Sigmoid colon (tissue), 7 donors: ENCODE data around the gene PRKAG2. TPM values are rescaled to one million over a fixed set of nuclear protein-coding genes. Genes with fewer than 3 reads are reported as not detected.

Experiments used
- DNase-seq: peaks from one replicate; pipeline ENCODE4 v3.0.0-alpha.2; 2019
- H3K27ac ChIP-seq, 4 donors: fragments of 200-600 bp; sonication (generic); one replicate each; pipeline ENCODE4 v1.5.1; 2016 to 2019; ENCODE audit warnings: mild to moderate bottlenecking in 1 of 4
- H3K27me3 ChIP-seq, 3 donors: fragments of 200-600 bp; sonication (generic); one replicate each; pipeline ENCODE4 v1.5.1; 2019; ENCODE audit warnings: mild to moderate bottlenecking in 1 of 3
- H3K36me3 ChIP-seq, 4 donors: fragments of 200-600 bp; sonication (generic); one replicate each; pipeline ENCODE4 v1.5.1; 2016 to 2019
- H3K4me1 ChIP-seq, 4 donors: fragments of 200-600 bp; sonication (generic); one replicate each; pipeline ENCODE4 v1.5.1; 2017 to 2019
- H3K4me3 ChIP-seq, 4 donors: fragments of 200-600 bp; sonication (generic); one replicate each; pipeline ENCODE4 v1.5.1; 2017 to 2019; ENCODE audit warnings: mild to moderate bottlenecking in 2 of 4, moderate library complexity in 1 of 4
- H3K9me3 ChIP-seq, 4 donors: fragments of 200-600 bp in 3 of 4; sonication (generic) in 3 of 4; one replicate each; pipeline versions ENCODE4 v1.5.1 to v1.6.1; 2013 to 2019
- EP300 ChIP-seq, 4 donors: sonication (generic); formaldehyde crosslinking; IDR thresholded peaks; one replicate each; pipeline ENCODE4 v1.6.1; 2017; ENCODE audit warnings: antibody characterized with exemption in 4 of 4
- POLR2A ChIP-seq, 2 donors: fragments of 450-650 bp; IDR thresholded peaks; one replicate each; pipeline ENCODE4 v1.6.1; 2016; ENCODE audit warnings: antibody characterized with exemption in 2 of 2, mild to moderate bottlenecking in 2 of 2, moderate library complexity in 2 of 2
- POLR2AphosphoS5 ChIP-seq, 4 donors: sonication (generic); formaldehyde crosslinking; IDR thresholded peaks; one replicate each; pipeline ENCODE4 v1.6.1; 2017; ENCODE audit warnings: antibody characterized with exemption in 4 of 4
- WGBS, 2 donors: extraction: QIAGEN DNeasy Blood & Tissue Kit; methylation state at CpG; one replicate each; pipeline ENCODE4 v1.1.7; 2013; 5-methylcytosine and 5-hydroxymethylcytosine counted together
- intact Hi-C: fragments of 100-400 bp; cut with DNase I; formaldehyde crosslinking; loops from one replicate; pipeline ENCODE4 v1.15.1; 2023
- polyA plus RNA-seq, 3 donors: library from polyadenylated mRNA; stranded (reverse); fragments of 200-250 nt; gene quantifications; one replicate each; pipeline ENCODE4 v1.2.3, GENCODE V29; 2013
- total RNA-seq, 4 donors: library from RNA; depleted of rRNA; stranded (reverse); fragments of >200 nt; gene quantifications; one replicate each; pipeline ENCODE4 v1.1.0, GENCODE V29; 2016
- TF ChIP-seq, protein P1 (sequence below), 4 experiments: fragments of 450-650 bp in 3 of 4; fragments of 200-600 bp in 1 of 4; IDR thresholded peaks; one replicate each; pipeline ENCODE4 v1.5.1; 2016 to 2019; ENCODE audit warnings: antibody characterized with exemption in 4 of 4, mild to moderate bottlenecking in 3 of 4, moderate library complexity in 2 of 4
- donor health status: healthy with polysubstance abuse.
- donor health status: Bipolar disorder and iron deficiency.
- donor health status: healthy.

The PRKAG2 gene
- total and polyA plus RNA-seq, 7 donors = 19.2 to 51.2 (median 37.1) TPM

DNA sequence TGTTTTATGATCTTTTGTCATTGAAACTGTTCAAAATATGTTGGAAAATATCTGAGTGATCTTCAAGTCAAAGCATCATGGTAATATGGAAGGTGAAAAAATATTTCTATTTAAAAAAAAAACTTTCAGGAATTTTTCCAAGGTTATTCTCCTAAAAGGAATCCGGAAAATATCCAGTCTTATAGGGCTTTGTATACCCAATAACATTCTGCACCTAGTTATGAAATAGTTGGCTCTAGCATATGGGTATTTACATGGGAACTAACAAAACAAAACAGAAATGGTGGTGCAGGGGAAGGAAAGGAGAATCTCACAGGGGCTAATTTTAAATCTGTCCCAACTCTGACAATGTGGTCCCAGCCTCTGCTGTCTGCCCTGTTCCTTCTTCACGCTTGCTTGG, 190.1 kb downstream of the PRKAG2 start:
- intact Hi-C loops = no loop called here
- H3K36me3 ChIP-seq = no peaks in the 10 kb centered on the region
- peak overlapping the region; percentile 54 to 83 (median 72) for H3K27ac ChIP-seq
- WGBS, 2 donors = 92 to 94% methylated on average over 2 of the region's 2 CpGs
- no peak for DNase-seq
- no peak overlapping the region for H3K4me3 ChIP-seq
- H3K9me3 ChIP-seq = no peaks in the 10 kb centered on the region
- peaks cover 0 to 27% (median 22%) of the 10 kb centered on the region in 4 donors for H3K4me1 ChIP-seq
- TF ChIP-seq POLR2AphosphoS5 (IDR thresholded peaks at IDR 0.05) = no peak
- TF ChIP-seq POLR2A (IDR thresholded peaks at IDR 0.05) = no peak
- no peak for TF ChIP-seq EP300 (IDR thresholded peaks at IDR 0.05)
- no peaks in the 10 kb centered on the region for H3K27me3 ChIP-seq

DNA sequence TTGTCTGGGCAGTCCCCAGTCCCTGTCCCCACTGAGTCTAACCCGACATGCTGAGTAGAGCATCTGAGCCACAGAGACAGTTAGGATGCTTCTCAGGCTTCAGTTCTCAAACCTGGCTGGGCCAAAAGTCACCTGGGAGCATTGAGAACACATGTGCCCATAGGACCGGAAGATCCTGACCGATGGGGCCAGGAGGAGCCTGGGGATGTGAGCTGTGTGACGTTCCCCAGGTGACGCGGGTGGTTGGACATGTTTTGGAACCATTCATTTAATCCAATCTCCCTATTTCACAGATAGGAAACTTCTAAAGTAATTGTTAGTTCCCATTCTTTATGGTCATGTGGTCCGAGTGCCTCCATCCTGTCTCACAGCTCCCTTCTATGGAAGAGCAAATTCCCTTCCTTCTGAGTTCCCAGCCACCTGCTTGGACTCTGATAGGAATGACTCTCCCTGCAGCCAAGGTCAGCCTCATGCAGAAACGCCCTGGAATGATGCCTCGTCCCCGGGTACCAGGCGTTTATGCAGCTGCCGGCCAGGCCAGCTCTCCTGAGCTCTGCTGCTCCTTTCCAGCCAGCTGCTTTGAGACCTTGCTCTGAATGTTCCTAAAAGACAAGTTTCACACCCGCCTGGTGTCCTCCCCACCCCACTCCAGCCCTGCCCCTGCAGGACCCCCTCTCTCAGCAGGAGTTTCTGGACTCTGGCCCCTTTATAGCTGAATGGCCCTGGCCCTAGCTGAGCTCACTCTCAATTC, 190.7 kb downstream of the PRKAG2 start:
- H3K4me3 ChIP-seq = no peak overlapping the region
- DNase-seq = peak; percentile 62
- peaks cover 0 to 27% (median 22%) of the 10 kb centered on the region in 4 donors for H3K4me1 ChIP-seq
- no peaks in the 10 kb centered on the region for H3K9me3 ChIP-seq
- intact Hi-C loops = no loop called here
- H3K27ac ChIP-seq = peak overlapping the region; percentile 33 to 83 (median 72)
- TF ChIP-seq, protein P1, sequence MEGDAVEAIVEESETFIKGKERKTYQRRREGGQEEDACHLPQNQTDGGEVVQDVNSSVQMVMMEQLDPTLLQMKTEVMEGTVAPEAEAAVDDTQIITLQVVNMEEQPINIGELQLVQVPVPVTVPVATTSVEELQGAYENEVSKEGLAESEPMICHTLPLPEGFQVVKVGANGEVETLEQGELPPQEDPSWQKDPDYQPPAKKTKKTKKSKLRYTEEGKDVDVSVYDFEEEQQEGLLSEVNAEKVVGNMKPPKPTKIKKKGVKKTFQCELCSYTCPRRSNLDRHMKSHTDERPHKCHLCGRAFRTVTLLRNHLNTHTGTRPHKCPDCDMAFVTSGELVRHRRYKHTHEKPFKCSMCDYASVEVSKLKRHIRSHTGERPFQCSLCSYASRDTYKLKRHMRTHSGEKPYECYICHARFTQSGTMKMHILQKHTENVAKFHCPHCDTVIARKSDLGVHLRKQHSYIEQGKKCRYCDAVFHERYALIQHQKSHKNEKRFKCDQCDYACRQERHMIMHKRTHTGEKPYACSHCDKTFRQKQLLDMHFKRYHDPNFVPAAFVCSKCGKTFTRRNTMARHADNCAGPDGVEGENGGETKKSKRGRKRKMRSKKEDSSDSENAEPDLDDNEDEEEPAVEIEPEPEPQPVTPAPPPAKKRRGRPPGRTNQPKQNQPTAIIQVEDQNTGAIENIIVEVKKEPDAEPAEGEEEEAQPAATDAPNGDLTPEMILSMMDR (IDR thresholded peaks at IDR 0.05) = no peak
- no peak for TF ChIP-seq EP300 (IDR thresholded peaks at IDR 0.05)
- no peak for TF ChIP-seq POLR2A (IDR thresholded peaks at IDR 0.05)
- TF ChIP-seq POLR2AphosphoS5 (IDR thresholded peaks at IDR 0.05) = no peak
- H3K36me3 ChIP-seq = no peaks in the 10 kb centered on the region
- WGBS, 2 donors = 80 to 90% methylated on average over 13 of the region's 13 CpGs
- H3K27me3 ChIP-seq = no peaks in the 10 kb centered on the region

DNA sequence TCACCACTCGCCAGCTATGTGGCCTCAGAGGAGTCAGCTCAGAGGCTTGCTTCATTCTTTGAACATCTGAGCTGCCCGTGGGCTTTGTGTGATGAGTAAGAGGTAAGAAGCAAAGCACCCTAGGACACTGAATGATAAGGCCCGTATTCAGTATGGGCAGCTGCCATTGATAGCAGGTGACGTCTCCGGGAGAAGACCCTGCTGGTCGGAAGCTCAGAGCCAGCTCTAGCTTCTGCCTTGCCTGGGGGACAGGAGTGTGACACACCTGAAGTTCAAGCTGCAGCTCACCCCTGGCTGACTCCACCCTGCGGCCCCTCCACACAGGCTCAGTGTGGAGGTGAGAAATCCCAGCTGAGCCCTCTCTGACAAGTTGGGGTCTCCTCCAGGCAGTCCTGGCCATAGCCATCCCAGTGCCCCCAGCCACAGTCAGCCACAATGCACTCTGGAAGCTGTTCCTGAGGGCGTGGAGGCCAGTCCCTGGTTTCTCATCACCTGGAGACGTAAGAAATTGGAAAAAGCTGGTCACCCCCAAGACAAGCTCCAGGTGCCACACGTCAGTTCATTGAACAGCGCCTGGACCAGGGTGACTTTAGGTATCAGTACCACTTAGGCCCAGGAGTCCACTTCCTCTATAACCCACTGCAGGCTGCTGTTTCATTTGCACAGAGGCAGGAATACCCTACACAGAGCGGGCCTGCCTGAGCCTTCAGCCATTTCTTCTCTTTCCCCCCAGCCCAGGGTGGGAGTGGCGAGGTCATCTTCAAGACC, 192.3 kb downstream of the PRKAG2 start:
- no peaks in the 10 kb centered on the region for H3K36me3 ChIP-seq
- TF ChIP-seq POLR2A (IDR thresholded peaks at IDR 0.05) (no peak), EP300 (IDR thresholded peaks at IDR 0.05) (no peak), POLR2AphosphoS5 (IDR thresholded peaks at IDR 0.05) (no peak)
- TF ChIP-seq, protein P1 (IDR thresholded peaks at IDR 0.05) = no peak
- H3K9me3 ChIP-seq = no peaks in the 10 kb centered on the region
- no peaks in the 10 kb centered on the region for H3K27me3 ChIP-seq
- H3K4me3 ChIP-seq = no peak overlapping the region
- 93% methylated on average over 13 of the region's 13 CpGs for WGBS, 2 donors
- intact Hi-C loops = no loop called here
- H3K27ac ChIP-seq = no peak overlapping the region
- peak; percentile 59 for DNase-seq
- peaks cover 0 to 31% (median 30%) of the 10 kb centered on the region in 4 donors for H3K4me1 ChIP-seq

DNA sequence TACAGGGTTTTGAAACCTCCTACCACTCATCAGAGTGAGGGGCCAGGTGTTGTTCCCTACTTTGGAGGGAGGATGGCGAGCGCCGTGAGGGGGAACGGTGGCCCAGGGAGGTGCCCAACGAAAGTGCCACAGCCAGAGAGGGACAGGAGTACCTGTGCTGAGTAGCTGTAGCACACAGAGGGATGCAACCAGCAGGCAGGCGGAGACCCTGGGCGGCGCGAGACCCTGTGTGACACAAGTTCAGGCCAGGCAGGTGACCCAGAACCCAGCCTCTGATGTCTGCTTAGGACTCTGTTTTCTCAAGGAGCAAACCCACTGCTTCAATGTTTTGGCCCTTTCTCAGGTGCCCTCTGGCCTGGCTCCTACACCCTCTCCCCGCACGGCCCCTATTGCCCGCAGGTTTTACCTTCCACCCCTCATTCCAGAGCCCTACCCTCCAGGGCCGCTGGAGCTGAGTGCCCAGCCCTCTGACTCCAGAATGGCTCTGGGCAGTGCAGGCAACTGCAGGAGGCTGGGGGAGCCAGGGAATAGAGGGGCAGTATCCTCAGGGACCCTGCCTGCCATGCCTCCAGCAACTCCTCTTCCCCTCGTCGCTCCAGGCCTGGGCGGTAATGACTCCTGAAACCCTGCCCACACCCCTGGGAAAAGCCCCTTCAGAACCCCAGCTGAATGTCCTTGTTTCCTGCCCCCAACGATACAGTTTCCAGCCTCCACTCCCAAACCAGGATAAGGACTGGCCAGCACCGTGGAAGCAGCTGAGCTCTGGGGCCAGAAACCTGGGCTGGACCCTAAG, 193.1 kb downstream of the PRKAG2 start:
- Histone ChIP-seq H3K4me3 (no peak overlapping the region), H3K27me3 (no peaks in the 10 kb centered on the region), H3K9me3 (no peaks in the 10 kb centered on the region), H3K36me3 (no peaks in the 10 kb centered on the region), H3K27ac (peak overlapping the region in 2 of 4 donors; percentile 32 to 36), H3K4me1 (peaks cover 0 to 38% (median 29%) of the 10 kb centered on the region in 4 donors)
- WGBS, 2 donors = 94% methylated on average over 18 of the region's 18 CpGs
- TF ChIP-seq POLR2A (IDR thresholded peaks at IDR 0.05) = no peak
- no peak for TF ChIP-seq POLR2AphosphoS5 (IDR thresholded peaks at IDR 0.05)
- no peak for TF ChIP-seq EP300 (IDR thresholded peaks at IDR 0.05)
- TF ChIP-seq, protein P1 (IDR thresholded peaks at IDR 0.05) = no peak
- peak; percentile 57 for DNase-seq
- intact Hi-C loops = no loop called here
